Activated CD4-positive, CD25-positive, alpha-beta regulatory T cell treated with anti-CD3 and anti-CD28 coated beads, Interleukin-2, amount 50 U/mL, for 16 hours (primary cell): ENCODE results near the gene NEURL1B.

Experiments used
- DNase-seq: peaks from one replicate; pipeline ENCODE4 v3.0.0-alpha.2; 2020; ENCODE audit warnings: low read depth, low spot score

The NEURL1B gene

GRCh38 chr5:172730981-172731679 is 90.1 kb downstream of the NEURL1B start:
- no peak for DNase-seq

GRCh38 chr5:172731680-172732074 is 90.6 kb downstream of the NEURL1B start:
- no peak for DNase-seq

GRCh38 chr5:172732201-172732865 is 91.3 kb downstream of the NEURL1B start:
- no peak for DNase-seq

GRCh38 chr5:172733131-172733973 is 92.3 kb downstream of the NEURL1B start:
- no peak for DNase-seq

DNA sequence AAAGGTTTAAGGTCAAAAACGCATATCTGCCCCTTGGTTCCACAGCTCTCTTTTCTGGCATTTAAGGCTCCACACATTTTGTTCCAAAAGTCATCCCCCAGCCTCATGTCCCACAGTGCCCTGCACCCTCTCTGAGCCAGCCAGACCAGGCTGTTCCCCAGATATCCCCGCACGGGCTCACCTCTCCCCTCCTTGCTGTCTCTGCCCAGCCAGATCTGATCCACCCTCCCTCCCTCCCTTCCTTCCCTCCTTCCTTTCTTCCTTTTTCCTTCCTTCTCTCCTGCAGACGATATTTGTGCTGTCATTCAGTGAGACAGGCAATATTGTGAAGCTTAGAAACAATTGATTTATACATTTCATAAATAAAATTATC is 92.9 kb downstream of the NEURL1B start:
- no peak for DNase-seq

DNA sequence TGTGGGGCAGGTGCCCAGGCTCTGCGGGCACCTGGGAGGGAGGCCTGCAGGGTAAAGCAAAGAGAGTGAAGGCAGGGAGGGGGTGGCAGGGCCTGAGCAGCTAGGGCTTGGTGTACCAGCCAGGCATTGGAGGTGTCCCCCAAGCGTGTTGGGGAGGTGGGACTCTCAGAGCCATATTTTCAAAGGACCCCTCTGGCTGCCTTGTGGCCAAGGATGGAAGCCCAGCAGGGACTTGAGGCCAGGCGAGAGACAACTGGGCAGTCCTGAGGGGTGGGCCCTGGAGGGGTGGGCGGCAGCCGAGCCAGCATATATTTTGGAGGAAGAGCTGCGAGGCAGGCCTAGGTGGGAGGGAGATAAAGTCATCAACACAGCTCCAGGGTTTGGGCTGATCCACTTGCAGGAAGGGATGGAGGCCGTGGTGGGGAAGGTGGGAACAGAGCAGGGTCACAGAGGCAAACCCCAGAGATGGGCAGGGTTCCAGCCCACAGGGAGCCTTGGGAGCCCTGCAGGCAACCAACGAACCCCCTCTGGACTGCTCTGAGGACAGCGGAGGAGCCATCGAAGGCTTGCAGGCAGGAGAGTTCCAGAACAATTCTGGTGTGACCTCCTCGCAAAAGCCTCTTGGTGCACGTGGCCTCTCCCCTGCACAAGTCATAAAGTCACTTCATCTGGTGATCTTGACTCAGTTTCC is 94.2 kb downstream of the NEURL1B start:
- no peak for DNase-seq

DNA sequence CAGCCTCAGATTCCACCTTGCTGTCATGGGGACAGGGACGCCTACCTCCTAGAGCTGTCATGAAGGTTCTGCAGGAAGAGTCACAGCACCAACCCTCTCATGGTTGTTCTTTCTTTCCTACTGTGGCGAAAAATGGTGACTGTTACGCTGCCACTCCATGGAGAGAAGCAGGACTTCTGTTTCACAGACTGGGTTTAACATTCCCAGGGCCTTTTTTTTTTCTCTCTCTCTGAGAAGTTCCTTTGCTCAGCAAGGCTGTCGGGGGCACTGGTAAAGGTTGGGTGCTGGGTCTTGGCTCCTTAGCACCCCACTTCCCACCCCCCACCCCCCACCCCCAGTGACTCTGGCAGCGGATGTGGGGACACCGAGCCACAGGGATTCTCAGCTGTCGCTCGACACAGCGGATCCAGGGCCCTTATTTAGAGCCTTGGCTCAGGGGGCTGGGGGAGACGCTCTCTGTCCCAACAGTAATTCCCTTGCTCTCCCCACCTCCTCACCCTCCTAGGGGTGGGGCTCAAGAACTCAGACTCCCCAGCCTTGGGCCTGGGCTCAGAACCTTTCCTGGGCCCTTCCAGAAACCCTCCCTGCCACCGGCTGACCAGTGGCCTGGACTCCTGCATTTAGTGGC is 95.6 kb downstream of the NEURL1B start:
- DNase-seq = no peak

DNA sequence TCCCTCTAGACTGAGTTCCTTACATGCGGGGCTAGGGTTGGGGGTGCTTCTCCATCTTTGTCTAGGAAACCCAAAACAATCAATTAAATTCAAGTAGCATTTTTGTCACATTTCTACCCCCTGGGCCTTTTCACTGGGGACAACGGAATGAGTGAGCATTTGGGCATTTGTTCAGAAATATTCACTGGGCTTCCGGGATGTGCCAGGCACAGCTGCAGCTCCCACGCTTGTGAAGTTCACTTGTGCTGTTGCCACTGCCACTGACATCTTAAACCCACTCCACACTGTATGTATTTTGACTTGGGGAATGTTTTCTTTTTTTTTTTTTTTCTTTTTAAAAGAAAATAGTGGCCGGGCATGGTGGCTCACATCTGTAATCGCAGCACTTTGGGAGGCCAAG is 98.3 kb downstream of the NEURL1B start:
- DNase-seq = no peak

- no peak for DNase-seq
Measured at GRCh38 chr5:172740428-172741205, 99.6 kb downstream of the NEURL1B start.
